Dermis microvascular lymphatic vessel endothelial cell (primary cell): ENCODE measurements around the gene NEUROG1. TPM values are rescaled to one million over a fixed set of nuclear protein-coding genes. Genes with fewer than 3 reads are reported as not detected.
"Not testable (repeated sequence)": the region's sequence is repeated elsewhere in the genome, so short reads cannot be mapped to it uniquely, and the experiment has no call there.

Source experiments
- DNase-seq, 2 donors: peaks; one replicate each; pipeline versions ENCODE4 v3.0.0 to v3.0.0-alpha.2; 2010; ENCODE audit warnings: low read depth in 2 of 2
- total RNA-seq: library from RNA; depleted of rRNA; stranded (reverse); fragments of >200 nt; gene quantifications from 2 replicates; pipeline ENCODE4 v1.2.1, GENCODE V29; 2014

Gene NEUROG1
- total RNA-seq, 1 donor from 2014 or later, result not detected

- DNase-seq, result not testable (repeated sequence)
Measured at GRCh38 chr5:135495531-135495930, 40.2 kb downstream of the NEUROG1 start.

- no peak for DNase-seq
Measured at GRCh38 chr5:135494196-135494595, 41.6 kb downstream of the NEUROG1 start.

GRCh38 chr5:135493406-135494180, 42.2 kb downstream of the NEUROG1 start:
- DNase-seq, result no peak

DNA sequence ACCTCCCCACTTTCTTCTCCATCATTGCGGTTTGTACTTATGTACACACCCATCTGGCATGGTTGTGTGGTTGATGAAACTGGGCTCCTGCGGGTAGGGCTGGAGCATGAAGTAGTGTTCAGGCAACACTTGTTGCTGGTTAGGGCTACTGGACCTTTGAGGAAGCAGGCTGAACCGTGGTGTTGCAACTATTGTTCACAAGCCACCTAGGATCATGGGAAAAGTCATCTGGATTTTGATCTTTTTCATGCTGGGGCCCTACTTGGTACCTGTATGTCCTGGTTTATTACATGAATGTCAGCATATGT, 43.5 kb downstream of the NEUROG1 start:
- DNase-seq, result no peak

GRCh38 chr5:135491552-135492318, 44.0 kb downstream of the NEUROG1 start:
- no peak for DNase-seq

DNA sequence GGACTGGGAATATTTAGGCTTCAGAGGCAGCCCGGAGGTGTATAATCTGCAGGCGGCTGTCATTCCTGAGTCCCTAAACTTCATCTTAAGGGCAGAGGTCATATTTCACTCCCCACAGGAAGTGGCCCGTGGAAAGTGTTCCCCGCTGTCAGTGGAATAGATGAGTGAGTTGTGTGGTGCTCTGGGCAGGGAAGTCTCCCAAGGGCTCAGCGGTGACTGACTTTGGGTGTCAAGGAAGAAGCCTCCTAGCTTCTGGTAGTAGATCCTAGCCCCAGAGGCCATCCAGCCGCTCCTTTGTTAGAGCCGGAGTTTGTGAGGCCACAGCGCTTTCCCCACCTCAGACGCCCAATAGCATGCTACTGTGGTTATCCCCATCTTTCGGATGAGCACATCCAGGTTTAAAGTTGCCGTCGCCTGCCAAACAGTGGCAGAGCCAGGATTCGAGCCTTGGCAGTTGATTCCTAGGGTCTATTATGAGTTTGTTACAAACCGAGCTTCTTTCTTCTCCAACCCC, 44.7 kb downstream of the NEUROG1 start:
- no peak for DNase-seq

- no peak for DNase-seq
Measured at GRCh38 chr5:135490245-135491037, 45.3 kb downstream of the NEUROG1 start.

GRCh38 chr5:135489466-135490244, 46.1 kb downstream of the NEUROG1 start:
- DNase-seq, result no peak

DNA sequence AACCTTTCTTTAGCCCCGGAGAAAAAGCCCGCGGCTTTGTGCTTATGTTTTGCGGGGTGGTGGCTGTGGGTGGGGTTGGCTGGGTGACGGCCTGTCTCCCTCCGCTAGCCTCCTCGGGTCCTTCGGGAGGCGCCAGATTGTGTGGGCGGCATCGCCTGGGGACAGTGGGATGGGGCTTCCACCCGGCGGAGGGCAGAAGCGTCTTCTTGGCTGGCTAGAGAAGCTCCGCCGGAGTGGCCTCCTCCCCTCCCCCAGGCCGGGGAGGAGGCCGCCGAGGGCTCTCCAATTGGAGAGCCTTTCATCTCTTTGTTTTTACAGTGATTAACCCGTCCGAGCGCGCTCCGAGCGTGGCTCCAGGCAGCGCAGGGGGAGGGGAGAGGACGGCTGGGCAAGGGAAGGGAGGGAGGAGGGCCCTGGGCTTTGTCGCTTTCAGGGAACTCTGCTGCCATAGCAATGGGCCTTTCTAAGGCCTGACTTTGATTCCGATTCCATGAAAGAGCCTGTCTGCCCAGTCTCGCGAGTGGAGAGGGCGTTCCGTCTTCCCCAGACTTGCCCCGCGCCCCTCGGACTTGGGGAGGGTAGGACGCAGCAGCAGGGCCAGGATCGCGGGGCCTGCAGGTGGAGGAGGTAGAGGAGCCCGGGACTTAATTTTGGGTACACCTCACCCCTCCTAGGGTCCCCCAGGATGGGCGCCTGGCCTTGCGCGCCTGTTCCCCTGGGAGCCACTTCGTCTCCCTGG, 46.9 kb downstream of the NEUROG1 start:
- peak in 1 of 2 donors; percentile 17 for DNase-seq

DNA sequence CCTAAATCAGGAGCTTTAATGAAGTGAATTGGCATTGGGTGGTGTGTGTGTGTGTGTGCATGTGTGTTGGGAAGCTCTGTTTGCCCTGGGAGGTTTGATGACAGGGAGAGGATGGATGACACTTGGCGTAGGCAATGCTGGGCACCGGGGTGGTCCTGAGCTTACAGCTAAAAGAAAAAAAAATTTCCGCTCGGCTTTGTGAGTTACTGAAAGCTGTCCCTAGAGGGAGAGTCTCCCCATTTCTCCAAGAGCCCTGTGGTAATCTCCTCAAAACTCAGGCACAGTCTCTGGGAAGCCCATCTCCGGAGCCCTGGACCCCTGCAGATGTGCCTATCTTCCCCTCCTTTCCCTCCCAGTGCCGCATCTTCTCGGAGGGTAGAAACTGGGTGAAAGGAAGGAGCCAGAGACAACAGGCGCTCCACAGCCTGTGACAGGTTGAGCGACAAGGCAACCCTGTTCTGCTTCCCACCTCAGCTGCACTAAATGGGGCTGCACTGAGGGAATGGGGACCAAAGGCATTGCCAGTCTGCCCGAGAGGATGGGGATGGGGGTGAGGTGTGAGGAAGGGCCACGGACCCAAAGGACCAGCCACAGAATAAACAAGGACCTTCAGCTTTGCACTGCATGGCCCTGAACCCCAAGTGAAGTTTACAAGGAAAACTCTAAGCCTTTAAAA, 47.8 kb downstream of the NEUROG1 start:
- no peak for DNase-seq

GRCh38 chr5:135487037-135487395, 48.7 kb downstream of the NEUROG1 start:
- no peak for DNase-seq

DNA sequence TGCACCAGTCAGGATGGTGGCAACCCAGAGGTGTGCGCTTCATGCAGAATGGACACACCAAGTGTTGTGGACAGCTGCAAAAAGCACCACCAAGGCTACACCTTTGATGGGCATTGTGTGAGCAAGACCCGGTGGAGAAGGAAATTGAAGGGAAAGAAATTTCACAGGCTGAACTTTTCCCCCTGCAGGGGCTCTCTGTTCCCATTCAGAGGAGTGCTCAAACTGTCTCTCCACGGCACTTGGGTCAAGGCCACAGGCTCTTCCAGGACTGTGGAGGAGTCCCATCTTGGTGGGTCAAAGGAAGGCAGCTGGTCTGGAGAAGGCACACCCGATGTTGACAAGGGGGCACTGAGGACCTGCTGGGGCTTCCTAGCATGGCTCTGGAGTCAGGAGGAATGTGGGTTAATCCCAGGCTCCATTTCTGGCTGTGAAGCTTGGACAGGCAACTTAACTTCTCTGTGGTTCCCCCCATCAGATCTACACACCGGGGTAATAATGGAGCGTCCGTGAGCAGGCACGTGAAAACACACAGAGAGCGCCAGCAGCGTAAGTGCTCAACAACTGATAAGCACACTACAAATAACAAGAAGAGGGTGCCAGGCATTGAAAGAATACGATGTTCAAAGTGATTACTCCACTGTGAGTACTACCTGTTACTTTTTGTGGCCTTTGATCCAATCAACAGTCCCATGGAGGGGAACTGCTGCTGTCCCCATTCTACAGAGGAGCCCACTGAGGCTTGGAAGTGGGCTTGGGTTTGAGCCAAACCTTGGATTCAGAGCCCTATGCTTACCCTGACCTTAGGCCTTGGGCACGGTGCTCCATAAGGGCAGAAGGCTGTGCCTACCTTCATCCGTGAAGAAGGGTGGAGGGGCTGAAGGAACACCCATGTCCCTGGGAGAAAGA, 49.4 kb downstream of the NEUROG1 start:
- no peak for DNase-seq

DNA sequence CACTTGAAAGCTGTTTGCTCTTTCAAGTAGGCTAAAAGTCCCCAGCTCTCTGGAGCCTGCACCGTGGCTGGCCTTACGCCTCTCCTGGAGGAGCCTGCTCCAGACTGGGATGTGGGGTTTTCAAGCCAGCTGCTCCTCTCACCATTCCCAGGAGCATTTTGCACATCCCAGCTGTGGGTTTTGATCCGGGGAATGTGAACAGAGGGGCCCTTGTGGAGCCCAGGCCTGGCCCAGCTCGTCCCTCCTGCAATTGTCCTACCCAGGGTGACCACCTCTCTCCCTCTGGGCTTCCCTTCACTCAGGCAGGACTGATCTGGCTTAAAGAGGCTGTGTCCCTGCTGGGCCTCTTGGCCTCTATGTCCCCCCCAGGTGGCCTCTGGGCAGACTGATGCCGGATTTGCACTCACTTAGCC, 51.1 kb downstream of the NEUROG1 start:
- DNase-seq, result no peak

Other genes starting within 250 kb of the NEUROG1 start
- gene MACROH2A1, start 136.7 kb downstream of the NEUROG1 start, total RNA-seq, result 159 TPM in 2 replicates
- not detected in 2 replicates for gene DCANP1, start 88.6 kb downstream of the NEUROG1 start, total RNA-seq
- not detected in 2 replicates for gene TIFAB, start 83.6 kb downstream of the NEUROG1 start, total RNA-seq
- under 0.01 TPM in 1 of 2 replicates, not detected in the other for gene CXCL14, start 43.0 kb upstream of the NEUROG1 start, total RNA-seq